ENCODE measurements around the gene MEX3D.

Gene MEX3D

GRCh38 chr19:1511318-1512317 is 56.5 kb downstream of the MEX3D start:
- Histone ChIP-seq H3K36me3 (ENCODE audit: insufficient read depth, low read length) (no peaks in the 10 kb centered on the region), H3K4me1 (ENCODE audit: insufficient read depth, low read length) (no peaks in the 10 kb centered on the region), H3K27me3 (ENCODE audit: insufficient read depth, low read length) (peaks cover 50% of the 10 kb centered on the region), H3K27ac (ENCODE audit: low read depth, low read length) (no peak overlapping the region), H3K9me3 (ENCODE audit: insufficient read depth, low read depth, low read length) (no peaks in the 10 kb centered on the region), H3K9ac (ENCODE audit: low read depth, low read length) (no peak overlapping the region), H3K4me3 (ENCODE audit: low read length) (no peak overlapping the region)
- 67% methylated on average over 22 of the region's 22 CpGs for WGBS

GRCh38 chr19:1510807-1511206 is 57.3 kb downstream of the MEX3D start:
- Histone ChIP-seq H3K4me1 (ENCODE audit: insufficient read depth, low read length) (no peaks in the 10 kb centered on the region), H3K9me3 (ENCODE audit: insufficient read depth, low read depth, low read length) (no peaks in the 10 kb centered on the region), H3K36me3 (ENCODE audit: insufficient read depth, low read length) (no peaks in the 10 kb centered on the region), H3K4me3 (ENCODE audit: low read length) (no peak overlapping the region), H3K27me3 (ENCODE audit: insufficient read depth, low read length) (peaks cover 50% of the 10 kb centered on the region), H3K9ac (ENCODE audit: low read depth, low read length) (no peak overlapping the region), H3K27ac (ENCODE audit: low read depth, low read length) (no peak overlapping the region)
- WGBS, result 51% methylated on average over 9 of the region's 9 CpGs

DNA sequence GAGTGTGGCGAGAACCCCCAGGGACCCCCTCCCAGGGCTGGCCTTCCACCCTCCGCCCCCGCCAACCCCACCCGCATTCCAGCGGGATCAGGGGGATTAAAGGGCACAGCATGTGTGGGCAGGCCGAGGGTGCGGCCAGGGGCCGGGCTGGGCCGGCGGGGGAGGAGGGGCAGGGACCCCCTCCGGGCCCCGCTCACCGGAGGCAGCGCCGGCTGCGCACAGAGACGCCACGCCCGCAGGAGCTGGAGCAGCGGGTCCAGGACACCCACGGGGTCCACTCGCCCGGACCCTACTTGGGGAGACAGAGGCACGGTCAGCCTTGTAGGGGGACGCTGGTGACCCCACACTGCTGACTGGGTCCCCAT is 57.7 kb downstream of the MEX3D start:
- Histone ChIP-seq H3K36me3 (ENCODE audit: insufficient read depth, low read length) (no peaks in the 10 kb centered on the region), H3K4me3 (ENCODE audit: low read length) (no peak overlapping the region), H3K9ac (ENCODE audit: low read depth, low read length) (no peak overlapping the region), H3K27ac (ENCODE audit: low read depth, low read length) (no peak overlapping the region), H3K9me3 (ENCODE audit: insufficient read depth, low read depth, low read length) (no peaks in the 10 kb centered on the region), H3K4me1 (ENCODE audit: insufficient read depth, low read length) (no peaks in the 10 kb centered on the region), H3K27me3 (ENCODE audit: insufficient read depth, low read length) (peaks cover 48% of the 10 kb centered on the region)
- WGBS, result 23% methylated on average over 25 of the region's 25 CpGs

- 69% methylated on average over 11 of the region's 11 CpGs for WGBS
- Histone ChIP-seq H3K27me3 (ENCODE audit: insufficient read depth, low read length) (peaks cover 43% of the 10 kb centered on the region), H3K9ac (ENCODE audit: low read depth, low read length) (no peak overlapping the region; the same call in 1 of the 2 replicates), H3K36me3 (ENCODE audit: insufficient read depth, low read length) (no peaks in the 10 kb centered on the region), H3K27ac (ENCODE audit: low read depth, low read length) (no peak overlapping the region), H3K4me1 (ENCODE audit: insufficient read depth, low read length) (no peaks in the 10 kb centered on the region), H3K4me3 (ENCODE audit: low read length) (no peak overlapping the region), H3K9me3 (ENCODE audit: insufficient read depth, low read depth, low read length) (no peaks in the 10 kb centered on the region)
Observed at GRCh38 chr19:1509602-1510441, 58.3 kb downstream of the MEX3D start.

GRCh38 chr19:1508507-1508856 is 59.6 kb downstream of the MEX3D start:
- Histone ChIP-seq H3K9me3 (ENCODE audit: insufficient read depth, low read depth, low read length) (no peaks in the 10 kb centered on the region), H3K27me3 (ENCODE audit: insufficient read depth, low read length) (peaks cover 42% of the 10 kb centered on the region), H3K9ac (ENCODE audit: low read depth, low read length) (no peak overlapping the region), H3K4me1 (ENCODE audit: insufficient read depth, low read length) (no peaks in the 10 kb centered on the region), H3K27ac (ENCODE audit: low read depth, low read length) (no peak overlapping the region), H3K36me3 (ENCODE audit: insufficient read depth, low read length) (no peaks in the 10 kb centered on the region), H3K4me3 (ENCODE audit: low read length) (peak overlapping the region; percentile 43)
- 30% methylated on average over 12 of the region's 12 CpGs for WGBS

DNA sequence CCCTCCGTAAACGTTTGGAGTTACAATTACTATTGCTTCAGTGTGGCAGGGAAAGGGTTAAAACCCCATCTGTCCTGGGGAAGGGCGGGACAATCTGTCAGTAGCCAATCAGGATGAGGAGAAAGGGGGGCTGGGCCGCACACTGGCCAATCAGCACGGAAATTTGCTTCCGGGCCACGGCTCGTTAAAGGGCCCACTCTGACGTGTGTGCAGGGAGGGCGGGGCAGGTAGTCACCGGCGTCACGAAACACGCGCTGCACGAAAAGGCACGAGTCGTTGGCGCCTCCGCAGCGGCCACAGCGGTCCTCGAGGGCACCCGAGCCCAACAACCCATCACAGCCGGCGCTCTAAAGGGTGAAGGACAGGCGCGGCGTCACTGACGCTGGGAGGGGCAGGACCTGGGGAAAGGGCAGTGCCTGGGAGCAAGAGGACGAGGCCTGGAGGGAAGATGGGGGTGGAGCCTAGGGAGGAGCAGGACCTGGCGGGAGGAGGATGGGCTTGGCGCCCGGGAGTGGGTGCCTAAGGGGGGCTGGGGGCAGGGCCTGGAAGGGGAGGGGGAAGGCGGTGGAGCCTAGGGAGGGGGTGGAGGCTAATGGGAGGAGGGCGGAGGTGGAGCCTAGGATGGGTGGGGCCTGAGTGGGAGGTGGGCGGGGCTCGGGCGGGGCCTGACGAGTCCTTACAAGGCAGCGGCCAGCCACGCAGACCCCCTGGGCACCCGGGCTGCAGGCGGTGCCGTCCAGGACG is 60.2 kb downstream of the MEX3D start:
- H3K4me3 ChIP-seq (ENCODE audit: low read length), result peak overlapping the region; percentile 63
- no peaks in the 10 kb centered on the region for H3K36me3 ChIP-seq (ENCODE audit: insufficient read depth, low read length)
- 1% methylated on average over 46 of the region's 46 CpGs for WGBS
- H3K27ac ChIP-seq (ENCODE audit: low read depth, low read length), result peak overlapping the region; percentile 77
- peaks cover 44% of the 10 kb centered on the region for H3K27me3 ChIP-seq (ENCODE audit: insufficient read depth, low read length)
- no peaks in the 10 kb centered on the region for H3K9me3 ChIP-seq (ENCODE audit: insufficient read depth, low read depth, low read length)
- H3K9ac ChIP-seq (ENCODE audit: low read depth, low read length), result peak overlapping the region; percentile 51
- H3K4me1 ChIP-seq (ENCODE audit: insufficient read depth, low read length), result no peaks in the 10 kb centered on the region

DNA sequence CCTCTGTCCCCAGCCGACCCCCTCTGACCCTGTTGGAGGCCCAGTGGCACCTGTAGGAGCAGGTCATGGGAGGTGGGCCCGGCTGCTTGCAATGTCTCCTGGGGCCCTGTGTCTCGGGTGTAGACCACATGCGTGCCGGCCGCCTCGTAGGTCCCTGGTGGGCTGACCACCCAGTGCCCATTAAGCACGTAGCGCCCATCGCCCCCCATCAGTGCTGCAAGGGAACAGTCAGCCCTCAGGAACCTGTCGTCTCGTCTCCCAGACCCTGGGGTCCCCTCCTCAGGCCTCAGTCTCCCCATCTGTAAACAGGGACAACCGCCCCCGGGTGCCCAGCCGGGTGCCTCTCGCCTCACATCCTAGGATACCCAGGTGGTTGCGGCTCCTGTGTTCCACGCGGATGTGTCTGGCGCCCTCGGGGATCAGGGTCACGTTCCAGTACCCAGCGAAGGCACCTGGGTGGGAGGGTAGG is 60.9 kb downstream of the MEX3D start:
- Histone ChIP-seq H3K4me1 (ENCODE audit: insufficient read depth, low read length) (no peaks in the 10 kb centered on the region), H3K4me3 (ENCODE audit: low read length) (peak overlapping the region; percentile 63; the same call in 1 of the 2 replicates), H3K27ac (ENCODE audit: low read depth, low read length) (no peak overlapping the region), H3K9ac (ENCODE audit: low read depth, low read length) (no peak overlapping the region), H3K36me3 (ENCODE audit: insufficient read depth, low read length) (no peaks in the 10 kb centered on the region), H3K27me3 (ENCODE audit: insufficient read depth, low read length) (peaks cover 45% of the 10 kb centered on the region), H3K9me3 (ENCODE audit: insufficient read depth, low read depth, low read length) (no peaks in the 10 kb centered on the region)
- 73% methylated on average over 23 of the region's 23 CpGs for WGBS

GRCh38 chr19:1505991-1506881 is 61.9 kb downstream of the MEX3D start:
- no peaks in the 10 kb centered on the region for H3K4me1 ChIP-seq (ENCODE audit: insufficient read depth, low read length)

DNA sequence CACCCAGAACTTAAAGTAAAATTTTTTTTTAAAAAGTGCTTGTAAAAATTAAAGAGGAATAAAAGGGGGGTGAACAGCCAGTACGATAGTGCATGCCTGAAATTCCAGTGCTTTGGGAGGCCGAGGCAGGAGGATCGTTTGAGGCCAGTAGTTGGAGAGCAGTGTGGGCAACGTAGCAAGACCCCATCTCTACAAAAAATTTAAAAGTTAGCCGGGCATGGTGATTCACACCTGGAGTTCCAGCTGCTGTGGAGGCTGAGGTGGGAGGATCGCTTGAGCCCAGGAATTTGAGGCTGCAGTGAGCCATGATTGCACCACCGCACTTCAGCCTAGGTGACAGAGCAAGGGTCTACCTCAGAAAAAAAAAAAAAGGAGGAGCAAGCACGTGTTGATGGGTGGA is 63.1 kb downstream of the MEX3D start:
- WGBS, result 80% methylated on average over 8 of the region's 8 CpGs
- Histone ChIP-seq H3K9ac (ENCODE audit: low read depth, low read length) (no peak overlapping the region), H3K9me3 (ENCODE audit: insufficient read depth, low read depth, low read length) (peaks cover 2% of the 10 kb centered on the region; the same call in 1 of the 2 replicates), H3K27ac (ENCODE audit: low read depth, low read length) (no peak overlapping the region), H3K4me1 (ENCODE audit: insufficient read depth, low read length) (no peaks in the 10 kb centered on the region), H3K36me3 (ENCODE audit: insufficient read depth, low read length) (no peaks in the 10 kb centered on the region), H3K27me3 (ENCODE audit: insufficient read depth, low read length) (peaks cover 28% of the 10 kb centered on the region), H3K4me3 (ENCODE audit: low read length) (no peak overlapping the region)

More at GRCh38 chr19:1505991-1506881, 61.9 kb downstream of the MEX3D start:
- Histone ChIP-seq H3K9me3 (ENCODE audit: insufficient read depth, low read depth, low read length) (no peaks in the 10 kb centered on the region), H3K4me3 (ENCODE audit: low read length) (no peak overlapping the region), H3K27me3 (ENCODE audit: insufficient read depth, low read length) (peaks cover 37% of the 10 kb centered on the region), H3K27ac (ENCODE audit: low read depth, low read length) (no peak overlapping the region), H3K9ac (ENCODE audit: low read depth, low read length) (no peak overlapping the region), H3K36me3 (ENCODE audit: insufficient read depth, low read length) (no peaks in the 10 kb centered on the region)
- WGBS, result 87% methylated on average over 45 of the region's 45 CpGs
